ENCODE data around the gene ANOS1. TPM values are rescaled to one million over a fixed set of nuclear protein-coding genes. Genes with fewer than 3 reads are reported as not detected.
"Not testable (repeated sequence)": the region's sequence is repeated elsewhere in the genome, so short reads cannot be mapped to it uniquely, and the experiment has no call there.

Gene ANOS1
- total RNA-seq, 1 donor from 2014 or later, result 4.2 TPM

GRCh38 chrX:8649969-8650368 lies 82.0 kb downstream of the ANOS1 start:
- no peak for DNase-seq (ENCODE audit: low spot score)
- intact Hi-C loops (cut with DNase I), result no loop called here

DNA sequence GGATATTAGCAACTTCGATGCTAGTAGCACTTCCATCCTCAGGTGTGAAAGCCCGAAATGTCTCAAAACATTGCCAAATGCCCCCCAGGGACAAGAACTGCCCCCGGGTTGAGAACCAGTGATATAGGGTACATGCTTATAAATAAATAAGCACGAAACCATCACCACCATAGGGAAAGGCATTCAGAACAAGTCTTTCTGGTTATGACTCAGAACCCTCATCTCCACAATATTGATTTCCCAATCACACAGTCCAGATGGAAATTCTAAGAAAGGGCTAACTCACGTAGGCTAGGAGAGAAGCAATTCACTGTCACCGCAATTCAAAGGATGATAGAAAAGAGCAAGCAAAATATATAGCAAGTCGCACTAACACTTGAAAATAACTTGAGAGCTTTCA lies 84.8 kb downstream of the ANOS1 start:
- intact Hi-C loops (cut with DNase I), result no loop called here

GRCh38 chrX:8639949-8640475 lies 91.9 kb downstream of the ANOS1 start:
- intact Hi-C loops (cut with DNase I), result no loop called here

More for the DNA sequence above, 84.8 kb downstream of the ANOS1 start:
- no peak for DNase-seq (ENCODE audit: low spot score)

DNA sequence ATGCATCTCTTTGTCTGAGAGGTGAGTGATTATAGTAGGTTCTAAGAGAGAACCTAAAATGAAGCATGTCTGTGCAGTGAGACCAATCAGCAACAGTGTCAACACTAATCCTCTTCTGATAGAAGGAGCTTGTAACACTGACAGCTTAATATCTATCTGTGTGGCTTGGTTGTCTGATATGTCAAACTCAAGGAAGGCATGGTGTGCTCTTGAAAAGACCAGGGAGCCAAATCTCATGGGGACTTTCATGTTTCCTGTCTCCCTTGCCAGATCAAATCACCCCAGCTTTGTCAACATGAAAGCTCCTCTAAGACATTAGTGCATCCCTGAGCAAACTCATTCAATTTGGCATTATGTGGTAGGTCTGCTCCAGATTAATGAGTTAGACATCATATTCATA lies 95.4 kb downstream of the ANOS1 start:
- DNase-seq (ENCODE audit: low spot score), result no peak
- intact Hi-C loops (cut with DNase I), result no loop called here

More at GRCh38 chrX:8639949-8640475, 91.9 kb downstream of the ANOS1 start:
- DNase-seq (ENCODE audit: low spot score), result no peak

- DNase-seq (ENCODE audit: low spot score), result no peak
- intact Hi-C loops (cut with DNase I), result no loop called here
These were observed 96.1 kb downstream of the ANOS1 start for GRCh38 chrX:8635812-8636211.

GRCh38 chrX:8632924-8633323 lies 99.0 kb downstream of the ANOS1 start:
- DNase-seq (ENCODE audit: low spot score), result no peak
- intact Hi-C loops (cut with DNase I), result no loop called here

DNA sequence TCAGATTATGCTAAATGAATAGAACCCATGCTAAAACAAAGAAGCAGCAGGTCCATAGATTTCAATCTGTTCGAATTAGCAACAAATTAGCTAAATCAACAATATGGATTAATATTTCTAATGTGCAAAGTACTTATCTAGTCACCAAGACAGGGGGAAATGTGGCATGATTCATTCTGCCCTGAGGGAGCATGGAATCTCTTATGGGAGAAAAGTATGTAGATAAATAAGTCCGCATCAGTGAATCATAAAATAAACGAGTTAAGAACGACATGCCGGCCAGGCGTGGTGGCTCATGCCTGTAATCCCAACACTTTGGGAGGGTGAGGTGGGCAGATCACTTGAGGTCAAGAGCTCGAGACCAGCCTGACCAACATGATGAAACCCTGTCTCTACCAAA lies 102.1 kb downstream of the ANOS1 start:
- no peak for DNase-seq (ENCODE audit: low spot score)
- intact Hi-C loops (cut with DNase I), result no loop called here

DNA sequence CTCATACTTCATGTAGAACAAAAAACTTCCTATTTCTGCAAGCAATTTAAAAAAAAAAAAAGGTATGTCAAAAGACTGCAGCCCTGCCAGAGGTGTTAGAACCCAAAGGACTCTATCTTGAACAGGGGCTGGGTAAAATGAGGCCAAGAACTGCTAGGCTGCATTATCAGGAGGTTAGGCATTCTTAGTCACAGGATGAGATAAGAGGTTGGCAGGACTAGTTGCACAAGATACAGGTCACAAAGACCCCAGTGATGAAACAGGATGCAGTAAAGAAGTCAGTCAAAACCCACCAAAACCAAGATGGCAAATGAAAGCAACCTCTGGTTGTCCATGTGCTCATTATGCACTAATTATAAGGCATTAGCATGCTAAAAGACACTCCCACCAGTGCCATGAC lies 104.1 kb downstream of the ANOS1 start:
- no peak for DNase-seq (ENCODE audit: low spot score)
- intact Hi-C loops (cut with DNase I), result no loop called here

DNA sequence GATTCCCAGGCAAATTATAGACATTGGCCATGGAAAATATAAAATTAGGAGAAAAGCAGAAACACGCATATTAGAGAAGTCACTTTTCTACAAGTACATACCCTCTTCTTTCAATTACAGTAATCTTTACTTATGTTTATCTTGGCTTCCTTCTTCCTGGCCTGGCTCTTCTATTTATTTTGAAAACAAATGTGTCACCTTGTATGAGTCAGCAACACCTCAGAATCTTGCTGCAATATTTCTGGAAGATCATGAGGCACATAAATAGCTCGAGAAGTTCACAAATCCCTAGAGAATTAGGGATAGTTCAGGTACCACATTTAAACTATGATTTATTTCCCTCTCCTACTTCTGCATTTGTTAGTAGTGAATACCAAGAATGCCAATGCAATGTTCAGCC lies 124.6 kb downstream of the ANOS1 start:
- intact Hi-C loops (cut with DNase I), result no loop called here
- no peak for DNase-seq (ENCODE audit: low spot score)

- intact Hi-C loops (cut with DNase I), result no loop called here
These were observed 127.8 kb downstream of the ANOS1 start for GRCh38 chrX:8604131-8604530.

DNA sequence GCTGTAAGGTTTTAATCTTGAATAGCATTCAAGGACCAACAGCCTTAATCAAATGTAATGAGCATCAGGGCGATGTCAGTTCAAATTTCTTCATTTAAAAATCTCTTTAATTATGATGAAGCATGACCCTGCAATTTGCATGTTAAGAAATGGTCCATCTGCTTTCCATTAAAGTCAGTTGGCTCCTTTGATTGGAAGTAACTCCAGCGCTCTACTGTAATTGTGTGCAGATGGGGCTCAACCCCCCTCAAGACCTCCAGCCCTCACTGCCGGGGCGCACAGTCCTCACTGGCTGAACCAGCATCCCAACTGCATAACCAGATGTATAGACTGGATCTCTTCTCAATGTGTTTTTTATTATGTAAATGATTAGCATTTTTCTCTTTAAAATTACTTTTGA lies 140.4 kb downstream of the ANOS1 start:
- DNase-seq (ENCODE audit: low spot score), result no peak
- intact Hi-C loops (cut with DNase I), result no loop called here

More at GRCh38 chrX:8604131-8604530, 127.8 kb downstream of the ANOS1 start:
- DNase-seq (ENCODE audit: low spot score), result no peak

DNA sequence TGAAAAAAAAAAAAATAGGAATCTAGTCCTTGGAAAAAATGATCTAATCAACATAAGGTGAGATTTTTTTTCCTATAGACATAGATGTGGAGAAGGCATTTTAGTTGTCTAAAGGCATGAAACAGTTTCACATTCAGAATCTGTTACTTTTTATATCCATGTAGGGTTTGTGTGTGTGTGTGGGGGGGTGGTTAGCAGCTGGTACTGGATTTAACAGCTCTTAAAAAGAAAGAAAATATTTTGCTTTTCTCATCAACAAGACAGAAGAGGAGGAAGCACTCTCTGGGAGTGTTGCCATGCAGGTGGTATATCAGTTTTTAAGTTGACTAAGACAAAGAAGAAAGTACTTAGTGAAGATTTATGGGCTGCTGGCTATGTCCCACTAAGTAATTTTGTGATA lies 145.0 kb downstream of the ANOS1 start:
- intact Hi-C loops (cut with DNase I), result no loop called here
- DNase-seq (ENCODE audit: low spot score), result no peak

DNA sequence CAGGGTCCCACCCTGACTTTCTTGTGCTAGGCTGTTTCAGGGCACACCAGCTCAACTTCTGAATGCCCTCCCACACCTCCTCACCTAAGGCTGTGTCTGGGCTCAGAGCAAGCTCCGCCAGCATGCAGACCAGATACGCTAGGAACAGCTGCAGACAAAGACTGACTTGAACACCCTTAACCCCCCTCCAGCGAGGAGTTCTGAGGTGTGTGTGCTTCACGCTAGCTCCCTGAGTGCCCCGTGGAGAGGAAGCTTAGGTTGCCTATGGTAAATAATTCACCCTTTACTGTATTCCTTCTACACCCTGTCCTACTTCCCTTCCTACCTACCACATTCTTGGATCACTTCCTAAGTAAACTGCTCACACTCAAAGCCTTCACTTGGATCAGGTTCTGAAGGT lies 152.3 kb downstream of the ANOS1 start:
- intact Hi-C loops (cut with DNase I), result no loop called here
- no peak for DNase-seq (ENCODE audit: low spot score)

DNA sequence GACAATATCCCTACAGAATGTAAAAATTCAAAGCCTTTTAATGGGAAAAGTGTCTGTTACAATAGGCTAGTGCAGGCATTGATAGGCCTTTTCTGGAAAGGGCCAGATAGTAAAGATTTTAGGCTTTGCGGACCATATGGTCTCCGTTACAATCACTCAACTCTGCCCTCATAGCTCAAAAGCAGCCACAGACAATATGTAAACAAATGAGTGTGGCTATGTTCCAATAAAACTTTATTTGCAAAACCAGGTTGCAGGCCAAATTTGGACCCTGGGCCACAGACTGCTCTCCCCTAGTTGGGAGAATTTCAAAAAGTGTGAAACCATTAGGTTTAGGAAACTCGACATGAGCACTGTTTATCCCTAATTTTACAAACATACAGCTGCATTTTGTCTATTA lies 155.1 kb downstream of the ANOS1 start:
- intact Hi-C loops (cut with DNase I), result no loop called here
- DNase-seq (ENCODE audit: low spot score), result no peak

DNA sequence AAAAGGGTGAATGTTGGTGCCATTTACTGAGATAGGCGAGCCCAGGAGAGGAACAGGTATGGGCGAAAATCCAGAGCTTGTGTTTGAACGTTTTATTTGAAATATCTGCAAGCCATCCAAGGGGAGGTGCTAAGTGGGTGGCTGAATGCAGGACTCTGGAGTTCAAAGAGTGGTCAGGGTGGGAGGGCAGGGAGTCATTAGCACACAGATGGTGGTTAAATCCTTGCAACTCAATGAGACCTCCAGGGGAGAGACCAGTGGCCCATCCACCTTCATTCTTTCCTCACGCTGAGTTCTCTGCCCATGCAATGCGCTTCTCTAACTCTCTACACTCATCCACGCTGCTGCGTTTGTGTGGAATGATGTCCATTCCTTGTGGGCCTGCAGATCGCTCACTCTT lies 166.2 kb downstream of the ANOS1 start:
- DNase-seq (ENCODE audit: low spot score), result no peak
- intact Hi-C loops (cut with DNase I), result no loop called here

- DNase-seq (ENCODE audit: low spot score), result no peak
- intact Hi-C loops (cut with DNase I), result no loop called here
These were observed 183.5 kb downstream of the ANOS1 start for GRCh38 chrX:8548446-8548845.

DNA sequence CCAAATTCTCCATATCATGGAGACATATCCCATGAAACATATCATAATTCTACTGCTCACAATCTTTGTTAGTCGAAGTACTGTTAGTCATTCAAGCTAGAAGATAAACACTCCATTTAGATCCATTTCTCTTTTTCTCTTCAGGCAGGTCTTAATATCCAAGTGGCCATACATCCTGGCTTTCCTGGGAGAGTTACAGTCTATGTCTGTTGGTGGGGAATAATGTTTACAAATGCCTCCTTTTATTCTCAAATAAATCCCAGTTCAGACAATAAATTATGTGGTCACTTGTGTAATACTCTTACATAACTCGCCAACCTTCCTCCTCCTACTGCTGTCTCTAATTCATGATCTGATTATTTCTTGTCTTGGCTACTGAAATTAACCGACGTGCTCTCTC lies 185.2 kb downstream of the ANOS1 start:
- intact Hi-C loops (cut with DNase I), result no loop called here
- DNase-seq (ENCODE audit: low spot score), result no peak

GRCh38 chrX:8520791-8521190 lies 211.1 kb downstream of the ANOS1 start:
- DNase-seq (ENCODE audit: low spot score), result no peak
- intact Hi-C loops (cut with DNase I), result no loop called here

DNA sequence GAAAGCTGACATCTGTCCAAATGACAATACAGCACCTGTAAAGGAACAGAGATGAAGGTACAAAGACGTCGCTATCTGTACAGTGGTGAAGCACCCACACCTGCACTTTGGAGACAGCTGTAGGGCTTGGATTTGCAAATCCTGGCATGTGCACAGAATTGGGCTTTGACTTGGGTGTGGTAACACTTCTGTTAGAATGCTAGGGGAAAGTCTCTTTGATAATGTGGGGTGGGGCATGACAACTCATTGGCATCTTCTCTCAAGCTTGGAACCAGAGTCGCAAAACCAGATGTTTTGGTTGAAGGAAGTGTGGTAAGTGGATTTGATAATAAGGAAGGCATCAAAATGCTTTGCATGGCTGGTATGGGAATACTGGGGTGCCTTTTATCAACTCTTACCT lies 211.8 kb downstream of the ANOS1 start:
- intact Hi-C loops (cut with DNase I), result no loop called here
- DNase-seq (ENCODE audit: low spot score), result no peak

DNA sequence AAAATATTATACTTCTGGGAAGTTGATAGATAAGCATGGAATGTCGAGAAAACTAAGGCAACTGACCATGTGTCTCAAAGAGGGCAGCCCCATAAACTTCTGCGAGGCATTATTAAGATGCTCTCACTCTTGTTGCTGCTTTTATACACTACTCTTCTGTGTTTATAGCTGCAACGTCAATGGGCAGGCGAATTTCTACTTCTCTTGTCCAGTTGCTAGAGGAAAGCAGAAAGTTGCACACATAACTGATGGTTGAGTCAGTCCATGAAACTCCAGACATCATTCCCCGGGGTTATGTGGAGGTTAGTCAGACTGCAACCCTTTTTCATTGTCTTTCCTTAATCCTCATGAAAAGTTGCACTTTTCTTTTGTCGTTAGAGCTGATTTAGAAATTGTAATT lies 227.5 kb downstream of the ANOS1 start:
- no peak for DNase-seq (ENCODE audit: low spot score)
- intact Hi-C loops (cut with DNase I), result no loop called here

DNA sequence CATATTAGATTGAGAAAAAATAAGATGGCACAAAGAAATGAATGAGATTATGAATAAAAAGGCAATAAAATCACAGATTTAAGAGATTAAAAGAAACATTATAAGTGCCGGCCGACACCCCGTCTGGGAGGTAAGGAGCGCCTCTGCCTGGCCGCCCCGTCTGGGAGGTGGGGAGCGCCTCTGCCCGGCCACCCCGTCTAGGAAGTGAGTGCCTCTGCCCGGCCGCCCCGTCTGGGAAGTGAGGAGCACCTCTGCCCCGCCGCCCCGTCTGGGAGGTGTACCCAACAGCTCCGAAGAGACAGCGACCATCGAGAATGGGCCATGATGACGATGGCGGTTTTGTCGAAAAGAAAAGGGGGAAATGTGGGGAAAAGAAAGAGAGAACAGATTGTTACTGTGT lies 229.8 kb downstream of the ANOS1 start:
- intact Hi-C loops (cut with DNase I); DNase-seq (ENCODE audit: low spot score): not testable (repeated sequence)

- no peak for DNase-seq (ENCODE audit: low spot score)
- intact Hi-C loops (cut with DNase I), result no loop called here
These were observed 231.7 kb downstream of the ANOS1 start for GRCh38 chrX:8500203-8500602.

Data from cardiac septum (tissue), 1 donor.